HCT116 (cell line): ENCODE measurements around the gene SNTG2. TPM values are rescaled to one million over a fixed set of nuclear protein-coding genes. Genes with fewer than 3 reads are reported as not detected.
A peak's percentile ranks its signal among the peaks of the same experiment; 100 is the strongest.

Experiments used
- ATAC-seq: fragments of 200-7000 bp; cut with Tn5 transposase; 2 replicates; pipeline ENCODE4 v1.9.1; 2020; ENCODE audit warnings: mild to moderate bottlenecking, moderate library complexity
- BruUV-seq: library from RNA; stranded (reverse); fragments of 400-500 nt; replicated peaks from 2 replicates; lab custom pipeline; 2021; lab: Mats Ljungman, UMichigan
- CTCF ChIA-PET: fragments of 300-600 bp; sonication (Branson Sonifier 250); formaldehyde crosslinking; loops from one replicate; lab custom pipeline; 2021; ENCODE audit warnings: antibody characterized with exemption; lab: Charles Lee
- POLR2A ChIA-PET: fragments of 300-600, 350-600 bp; sonication (Branson Sonifier 250); formaldehyde crosslinking; loops from one replicate; lab custom pipeline; 2021; ENCODE audit warnings: antibody characterized with exemption; lab: Charles Lee
- RAD21 ChIA-PET, 2 experiments: fragments of 300-600 bp; sonication (Branson Sonifier 250); formaldehyde crosslinking; loops; one replicate each; lab custom pipeline; 2023; ENCODE audit warnings: low total read pairs in 2 of 2; ENCODE audit not compliant: uncharacterized antibody in 2 of 2, unreplicated experiment in 2 of 2, low non-redundant PET in 1 of 2; lab: Charles Lee
- DNase-seq: peaks from one replicate; pipeline ENCODE4 v3.0.0-alpha.2; 2010; ENCODE audit warnings: low read depth, low spot score
- H2AFZ ChIP-seq: fragments of 200-600 bp; shearing (Covaris generic), sonication (generic); 2 replicates; pipeline ENCODE4 v1.6.1; 2017; ENCODE audit warnings: low read depth, mixed run types, mixed read lengths, antibody characterized with exemption, low read length; ENCODE audit not compliant: poor library complexity, severe bottlenecking
- H3K27ac ChIP-seq: 2 replicates; pipeline ENCODE4 v1.5.1; 2012; ENCODE audit warnings: low read depth, low read length
- H3K27me3 ChIP-seq: fragments of 200-600 bp; sonication (generic); 2 replicates; pipeline ENCODE4 v1.6.1; 2016; ENCODE audit warnings: mixed run types, low read length, mixed read lengths; ENCODE audit not compliant: insufficient read depth
- H3K36me3 ChIP-seq, 2 experiments: fragments of 200-500 bp in 1 of 2; fragments of 200-600 bp in 1 of 2; sonication (Bioruptor generic) in 1 of 2; sonication (generic) in 1 of 2; 2 replicates each; pipeline versions ENCODE4 v1.5.1 to v1.6.1; 2014 to 2016; ENCODE audit warnings: low read length in 2 of 2, inconsistent platforms in 1 of 2, mixed read lengths in 1 of 2, mixed run types in 1 of 2; ENCODE audit not compliant: insufficient read depth in 2 of 2, control insufficient read depth in 1 of 2
- H3K4me1 ChIP-seq, 2 experiments: fragments of 200-600 bp in 1 of 2; sonication (generic) in 1 of 2; 2 replicates each; pipeline versions ENCODE4 v1.5.1 to v1.6.1; 2012 to 2017; ENCODE audit warnings: low read length in 2 of 2, inconsistent platforms in 1 of 2, mild to moderate bottlenecking in 1 of 2, mixed read lengths in 1 of 2, mixed run types in 1 of 2, moderate library complexity in 1 of 2; ENCODE audit not compliant: insufficient read depth in 2 of 2, control insufficient read depth in 1 of 2
- H3K4me2 ChIP-seq: fragments of 200-600 bp; sonication (generic); 2 replicates; pipeline ENCODE4 v1.6.1; 2017; ENCODE audit warnings: mixed run types, low read length, mixed read lengths
- H3K4me3 ChIP-seq, 2 experiments: fragments of 200-600 bp in 1 of 2; sonication (generic) in 1 of 2; replicated peaks in 1 of 2; 2 replicates each; pipeline ENCODE4 v1.5.1; 2011 to 2016; ENCODE audit warnings: low read length in 2 of 2, control low read depth in 1 of 2, low read depth in 1 of 2, mild to moderate bottlenecking in 1 of 2, mixed read lengths in 1 of 2, mixed run types in 1 of 2
- H3K79me2 ChIP-seq: fragments of 200-600 bp; sonication (generic); 2 replicates; pipeline ENCODE4 v1.6.1; 2017; ENCODE audit warnings: mild to moderate bottlenecking, mixed run types, low read length, moderate library complexity, mixed read lengths; ENCODE audit not compliant: insufficient read depth
- H3K9ac ChIP-seq: fragments of 200-600 bp; sonication (generic); 2 replicates; pipeline ENCODE4 v1.6.1; 2016; ENCODE audit warnings: low read length, mixed read lengths
- H3K9me2 ChIP-seq: fragments of 200-600 bp; sonication (generic), shearing (Covaris generic); 2 replicates; pipeline ENCODE4 v1.6.1; 2017; ENCODE audit warnings: mixed run types, mild to moderate bottlenecking, moderate library complexity; ENCODE audit not compliant: insufficient read depth
- H3K9me3 ChIP-seq, 2 experiments: fragments of 200-500 bp in 1 of 2; fragments of 200-600 bp in 1 of 2; sonication (Bioruptor generic) in 1 of 2; sonication (generic) in 1 of 2; 2 replicates each; pipeline ENCODE4 v1.6.1; 2014 to 2017; ENCODE audit warnings: low read length in 2 of 2, mixed read lengths in 2 of 2, inconsistent platforms in 1 of 2, low read depth in 1 of 2, mild to moderate bottlenecking in 1 of 2, mixed run types in 1 of 2, moderate library complexity in 1 of 2; ENCODE audit not compliant: control insufficient read depth in 1 of 2, insufficient read depth in 1 of 2
- H4K20me1 ChIP-seq: fragments of 200-600 bp; sonication (generic), shearing (Covaris generic); 2 replicates; pipeline ENCODE4 v1.6.1; 2017; ENCODE audit warnings: mixed run types, mild to moderate bottlenecking, moderate library complexity; ENCODE audit not compliant: insufficient read depth
- CTCF ChIP-seq, 3 experiments: fragments of 200-600 bp in 1 of 3; sonication (generic) in 1 of 3; IDR thresholded peaks in 2 of 3; conservative IDR thresholded peaks in 1 of 3; 2 replicates each; pipeline ENCODE4 v1.5.1; 2012 to 2017; ENCODE audit warnings: low read depth in 2 of 3, low read length in 2 of 3, antibody characterized with exemption in 1 of 3, borderline replicate concordance in 1 of 3, control low read depth in 1 of 3, mild to moderate bottlenecking in 1 of 3, mixed read lengths in 1 of 3, mixed run types in 1 of 3, moderate library complexity in 1 of 3; ENCODE audit not compliant: insufficient read depth in 1 of 3
- EGR1 ChIP-seq: IDR thresholded peaks from 2 replicates; pipeline ENCODE4 v1.6.1; 2012; ENCODE audit warnings: low read depth
- FOSL1 ChIP-seq: IDR thresholded peaks from 2 replicates; pipeline ENCODE4 v1.6.1; 2012; ENCODE audit warnings: low read depth
- JUND ChIP-seq: IDR thresholded peaks from 2 replicates; pipeline ENCODE4 v1.6.1; 2012
- MAX ChIP-seq: IDR thresholded peaks from 2 replicates; pipeline ENCODE4 v1.6.1; 2012
- RAD21 ChIP-seq: IDR thresholded peaks from 2 replicates; pipeline ENCODE4 v1.6.1; 2012; ENCODE audit warnings: low read depth, mild to moderate bottlenecking
- YY1 ChIP-seq: IDR thresholded peaks from 2 replicates; pipeline ENCODE4 v1.6.1; 2011; ENCODE audit warnings: low read length, low read depth, moderate library complexity, mild to moderate bottlenecking; ENCODE audit not compliant: insufficient replicate concordance; ENCODE audit errors: extremely low read depth
- ZBTB33 ChIP-seq: IDR thresholded peaks from 2 replicates; pipeline ENCODE4 v1.6.1; 2011; ENCODE audit warnings: mild to moderate bottlenecking, low read length, moderate library complexity; ENCODE audit not compliant: insufficient replicate concordance; ENCODE audit errors: extremely low read depth
- ZNF274 ChIP-seq: fragments of 200-500 bp; sonication (Bioruptor generic); IDR thresholded peaks from 2 replicates; pipeline ENCODE4 v1.6.1; 2014; ENCODE audit warnings: mild to moderate bottlenecking, low read depth, low read length, inconsistent platforms
- intact Hi-C: fragments of 100-400 bp; cut with micrococcal nuclease; formaldehyde crosslinking; loops from 2 replicates; pipeline ENCODE4 v1.10.0; 2022
- total RNA-seq: library from RNA; stranded (reverse); gene quantifications from one replicate; pipeline ENCODE4 v1.2.1, GENCODE V29; 2021; ENCODE audit not compliant: unreplicated experiment

SNTG2 gene
- total RNA-seq, 1 experiment from 2014 or later: not detected

- Histone ChIP-seq H3K27me3 (no peaks in the 10 kb centered on the region; the same call in 1 of the 2 replicates), H3K9me3 (no peaks in the 10 kb centered on the region), H3K9ac (no peak overlapping the region), H3K4me2 (no peak overlapping the region), H3K27ac (no peak overlapping the region), H3K36me3 (no peaks in the 10 kb centered on the region), H3K79me2 (no peaks in the 10 kb centered on the region), H4K20me1 (no peaks in the 10 kb centered on the region), H3K4me1 (no peaks in the 10 kb centered on the region), H3K9me2 (no peaks in the 10 kb centered on the region), H3K4me3 (no peak overlapping the region), H2AFZ (no peak overlapping the region)
- ChIA-PET POLR2A (no interaction called here), RAD21 (no interaction called here), CTCF (no interaction called here)
- intact Hi-C loops: no loop called here
- DNase-seq (no peak), ATAC-seq (no peak)
- TF ChIP-seq RAD21: 0 out of 2 replicates have a peak, but pooled peaks have one; percentile 2
- no peak for TF ChIP-seq FOSL1
- no TSS peak for BruUV-seq
Measured at GRCh38 chr2:1101011-1101782, 150.5 kb downstream of the SNTG2 start.

- Histone ChIP-seq H3K9me3 (no peaks in the 10 kb centered on the region), H3K4me3 (no peak overlapping the region), H3K27me3 (no peaks in the 10 kb centered on the region; the same call in 1 of the 2 replicates), H3K4me1 (no peaks in the 10 kb centered on the region), H4K20me1 (no peaks in the 10 kb centered on the region), H3K36me3 (no peaks in the 10 kb centered on the region), H3K27ac (no peak overlapping the region), H3K4me2 (no peak overlapping the region), H3K9ac (no peak overlapping the region), H3K9me2 (no peaks in the 10 kb centered on the region), H3K79me2 (no peaks in the 10 kb centered on the region), H2AFZ (no peak overlapping the region)
- RAD21 ChIA-PET: no interaction called here
- POLR2A ChIA-PET: no interaction called here
- CTCF ChIA-PET: no interaction called here
- BruUV-seq: no TSS peak
- no peak for DNase-seq
- intact Hi-C loops: no loop called here
- no peak for ATAC-seq
- TF ChIP-seq ZBTB33: no peak
- TF ChIP-seq MAX: no peak
- TF ChIP-seq EGR1: no peak
- TF ChIP-seq YY1: no peak
- TF ChIP-seq CTCF (IDR thresholded peaks at IDR 0.05 in 2 of 3, conservative IDR thresholded peaks at IDR 0.05 in 1 of 3; ENCODE audit: borderline replicate concordance in 1 of 3, insufficient read depth in 1 of 3, low read depth in 2 of 3, low read length in 2 of 3): no peak
- TF ChIP-seq ZNF274: no peak
- no peak for TF ChIP-seq JUND
Measured at GRCh38 chr2:1101982-1102590, 151.4 kb downstream of the SNTG2 start.
